H1 (cell line): ENCODE results near the gene NAA38. TPM values are rescaled to one million over a fixed set of nuclear protein-coding genes. Genes with fewer than 3 reads are reported as not detected.
A peak's percentile ranks its signal among the peaks of the same experiment; 100 is the strongest.

Source experiments
- CTCF ChIA-PET: fragments of 300-600 bp; sonication (Branson Sonifier 250); formaldehyde crosslinking; loops from one replicate; lab custom pipeline; 2021; ENCODE audit not compliant: partially characterized antibody; lab: Charles Lee
- POLR2A ChIA-PET: fragments of 300-600 bp; sonication (Branson Sonifier 250); formaldehyde crosslinking; loops from one replicate; lab custom pipeline; 2021; ENCODE audit warnings: inconsistent platforms; ENCODE audit not compliant: partially characterized antibody; lab: Charles Lee
- DNase-seq, 2 experiments: peaks; one replicate each; pipeline versions ENCODE4 v3.0.0 to v3.0.0-alpha.2; 2010 to 2022; ENCODE audit warnings: low spot score in 2 of 2, low read depth in 1 of 2, mixed read lengths in 1 of 2
- FAIRE-seq: peaks from 2 replicates; lab custom pipeline; 2011; peaks lifted over from hg19 to GRCh38; lab: Jason Lieb, UNC
- H2AFZ ChIP-seq: 2 replicates; pipeline ENCODE4 v1.8.1; 2012; ENCODE audit warnings: low read length, inconsistent platforms
- H2AK5ac ChIP-seq: 2 replicates; pipeline ENCODE4 v1.6.1; 2013; ENCODE audit warnings: low read depth, low read length
- H2BK120ac ChIP-seq: replicated peaks from 2 replicates; pipeline ENCODE3; 2013; ENCODE audit warnings: low read depth, low read length, inconsistent platforms
- H2BK12ac ChIP-seq: 2 replicates; pipeline ENCODE4 v1.6.1; 2013; ENCODE audit warnings: low read depth, low read length
- H2BK15ac ChIP-seq: 2 replicates; pipeline ENCODE4 v1.6.1; 2013; ENCODE audit warnings: low read length
- H2BK20ac ChIP-seq: 2 replicates; pipeline ENCODE4 v1.6.1; 2013; ENCODE audit warnings: low read length
- H2BK5ac ChIP-seq: 2 replicates; pipeline ENCODE4 v1.6.1; 2013; ENCODE audit warnings: low read depth, low read length
- H3K14ac ChIP-seq: 2 replicates; pipeline ENCODE4 v1.6.1; 2013; ENCODE audit warnings: inconsistent platforms; ENCODE audit not compliant: insufficient read length
- H3K18ac ChIP-seq: 2 replicates; pipeline ENCODE4 v1.6.1; 2013; ENCODE audit warnings: low read length; ENCODE audit errors: extremely low read depth
- H3K23ac ChIP-seq: 2 replicates; pipeline ENCODE4 v1.6.1; 2013; ENCODE audit warnings: inconsistent platforms; ENCODE audit not compliant: insufficient read length
- H3K23me2 ChIP-seq: 2 replicates; pipeline ENCODE4 v1.6.1; 2013; ENCODE audit warnings: low read depth, low read length
- H3K27ac ChIP-seq: 2 replicates; pipeline ENCODE4 v1.6.1; 2011; ENCODE audit warnings: low read depth, low read length, inconsistent platforms
- H3K27me3 ChIP-seq, 4 experiments: replicated peaks in 1 of 4; 1 replicate in 1 of 4; 2 replicates in 3 of 4; pipeline versions ENCODE4 v1.6.1 to v1.8.1; 2011 to 2013; ENCODE audit warnings: low read length in 3 of 4, mild to moderate bottlenecking in 3 of 4, inconsistent platforms in 2 of 4, mixed read lengths in 2 of 4, moderate library complexity in 1 of 4; ENCODE audit not compliant: control insufficient read depth in 3 of 4, insufficient read depth in 3 of 4; ENCODE audit errors: extremely low read depth in 1 of 4
- H3K36me3 ChIP-seq, 4 experiments: 2 replicates each; pipeline versions ENCODE4 v1.6.1 to v1.8.1; 2011 to 2013; ENCODE audit warnings: mild to moderate bottlenecking in 4 of 4, low read length in 3 of 4, moderate library complexity in 2 of 4, control low read depth in 1 of 4, inconsistent platforms in 1 of 4; ENCODE audit not compliant: insufficient read depth in 4 of 4, control insufficient read depth in 2 of 4
- H3K4ac ChIP-seq: replicated peaks from 2 replicates; pipeline ENCODE3; 2013; ENCODE audit warnings: low read length, low read depth, mixed read lengths, inconsistent platforms; ENCODE audit not compliant: insufficient read length
- H3K4me1 ChIP-seq, 4 experiments: replicated peaks in 1 of 4; 1 replicate in 1 of 4; 2 replicates in 3 of 4; pipeline versions ENCODE4 v1.6.1 to v1.8.1; 2011 to 2013; ENCODE audit warnings: low read length in 3 of 4, inconsistent platforms in 2 of 4, mixed read lengths in 1 of 4; ENCODE audit not compliant: insufficient read depth in 4 of 4, control insufficient read depth in 3 of 4
- H3K4me2 ChIP-seq, 2 experiments: 2 replicates each; pipeline versions ENCODE4 v1.6.1 to v1.8.1; 2011 to 2013; ENCODE audit warnings: low read depth in 2 of 2, low read length in 2 of 2, control low read depth in 1 of 2, inconsistent platforms in 1 of 2, mild to moderate bottlenecking in 1 of 2; ENCODE audit not compliant: insufficient read depth in 1 of 2
- H3K4me3 ChIP-seq, 4 experiments: fragments of 200-600, 300-600 bp in 1 of 4; sonication (generic), shearing (Covaris generic), sonication (Bioruptor Twin) in 1 of 4; 2 replicates each; pipeline versions ENCODE4 v1.5.1 to v1.8.1; 2011 to 2016; ENCODE audit warnings: low read length in 4 of 4, low read depth in 3 of 4, control low read depth in 2 of 4, inconsistent platforms in 2 of 4, mild to moderate bottlenecking in 2 of 4, mixed read lengths in 1 of 4, moderate library complexity in 1 of 4; ENCODE audit not compliant: insufficient read depth in 2 of 4; ENCODE audit errors: extremely low read depth in 1 of 4
- H3K56ac ChIP-seq: replicated peaks from 2 replicates; pipeline ENCODE3; 2013; ENCODE audit warnings: low read depth, mild to moderate bottlenecking, mixed read lengths, low read length, inconsistent platforms; ENCODE audit not compliant: insufficient read length
- H3K79me1 ChIP-seq: 2 replicates; pipeline ENCODE4 v1.6.1; 2013; ENCODE audit warnings: low read depth, low read length, control low read depth
- H3K79me2 ChIP-seq, 2 experiments: 2 replicates each; pipeline versions ENCODE4 v1.6.1 to v1.8.1; 2012 to 2013; ENCODE audit warnings: low read length in 2 of 2, mild to moderate bottlenecking in 2 of 2, inconsistent platforms in 1 of 2; ENCODE audit not compliant: insufficient read depth in 2 of 2, control insufficient read depth in 1 of 2
- H3K9ac ChIP-seq, 4 experiments: replicated peaks in 1 of 4; 1 replicate in 1 of 4; 2 replicates in 3 of 4; pipeline versions ENCODE4 v1.6.1 to v1.8.1; 2011 to 2013; ENCODE audit warnings: low read depth in 3 of 4, low read length in 3 of 4, control low read depth in 2 of 4, mild to moderate bottlenecking in 2 of 4, moderate library complexity in 2 of 4, inconsistent platforms in 1 of 4; ENCODE audit errors: extremely low read depth in 1 of 4
- H3K9me3 ChIP-seq, 2 experiments: 2 replicates each; pipeline versions ENCODE4 v1.6.1 to v1.8.1; 2012 to 2013; ENCODE audit warnings: mild to moderate bottlenecking in 2 of 2, moderate library complexity in 2 of 2, control low read depth in 1 of 2, inconsistent platforms in 1 of 2, low read depth in 1 of 2, low read length in 1 of 2, mixed read lengths in 1 of 2; ENCODE audit not compliant: insufficient read depth in 2 of 2
- H4K20me1 ChIP-seq, 2 experiments: replicated peaks in 1 of 2; 2 replicates each; pipeline versions ENCODE3 to v1.8.1; 2011 to 2013; ENCODE audit warnings: inconsistent platforms in 2 of 2, low read length in 2 of 2, mild to moderate bottlenecking in 1 of 2; ENCODE audit not compliant: insufficient read depth in 2 of 2, control insufficient read depth in 1 of 2
- H4K5ac ChIP-seq: 2 replicates; pipeline ENCODE4 v1.6.1; 2013; ENCODE audit warnings: low read length, low read depth, mixed read lengths, inconsistent platforms; ENCODE audit not compliant: insufficient read length
- H4K8ac ChIP-seq: 2 replicates; pipeline ENCODE4 v1.8.0; 2013; ENCODE audit warnings: mild to moderate bottlenecking, moderate library complexity, low read length, inconsistent platforms; ENCODE audit not compliant: insufficient read depth; ENCODE audit errors: extremely low read depth
- H4K91ac ChIP-seq: replicated peaks from 2 replicates; pipeline ENCODE3; 2013; ENCODE audit warnings: low read length, mixed read lengths, inconsistent platforms; ENCODE audit not compliant: insufficient read length
- ASH2L ChIP-seq: fragments of 200-600, 300-600 bp; sonication (generic); IDR thresholded peaks from one replicate; pipeline ENCODE4 v1.7.1; 2017; ENCODE audit warnings: low read length
- CBX8 ChIP-seq: fragments of 300-800, 300-1000 bp; sonication (generic); IDR thresholded peaks from 2 replicates; pipeline ENCODE4 v1.7.1; 2016; ENCODE audit warnings: low read depth, low read length, borderline replicate concordance
- CREB1 ChIP-seq: IDR thresholded peaks from 2 replicates; pipeline ENCODE4 v1.6.1; 2012; ENCODE audit warnings: inconsistent platforms
- EGR1 ChIP-seq: IDR thresholded peaks from 2 replicates; pipeline ENCODE4 v1.6.1; 2011; ENCODE audit warnings: low read depth, low read length, borderline replicate concordance
- FOSL1 ChIP-seq: IDR thresholded peaks from 2 replicates; pipeline ENCODE4 v1.6.1; 2011; ENCODE audit warnings: mild to moderate bottlenecking, low read depth, low read length, moderate library complexity; ENCODE audit not compliant: insufficient read depth
- KDM5A ChIP-seq: fragments of 200-600 bp; IDR thresholded peaks from 2 replicates; pipeline ENCODE4 v1.7.1; 2012; ENCODE audit warnings: mild to moderate bottlenecking, low read length, inconsistent platforms, mixed read lengths
- TAF1 ChIP-seq: IDR thresholded peaks from 2 replicates; pipeline ENCODE4 v1.6.1; 2011; ENCODE audit warnings: mild to moderate bottlenecking, low read depth, low read length
- TBP ChIP-seq: IDR thresholded peaks from 2 replicates; pipeline ENCODE4 v1.6.1; 2011; ENCODE audit warnings: low read depth, low read length, improper control_type of control experiment
- WGBS, 2 experiments: shearing (Covaris generic) in 1 of 2; methylation state at CpG; one replicate each; pipeline versions ENCODE4 v1.1.6 to v1.1.7; 2013 to 2015; ENCODE audit warnings: low lambda C conversion rate in 2 of 2, mixed read lengths in 2 of 2, inconsistent platforms in 1 of 2, low coverage in 1 of 2, missing lambda C conversion rate in 1 of 2; ENCODE audit not compliant: insufficient replicate concordance in 2 of 2, insufficient coverage in 1 of 2, insufficient read length in 1 of 2; ENCODE audit errors: extremely low coverage in 1 of 2, missing lambda C conversion rate in 1 of 2; 5-methylcytosine and 5-hydroxymethylcytosine counted together
- polyA plus RNA-seq, 7 experiments: library from polyadenylated mRNA; depleted of rRNA in 3 of 7; stranded (reverse) in 5 of 7; unstranded in 2 of 7; fragments of >200 nt in 5 of 7; fragments of 200-250 nt in 2 of 7; gene quantifications; 1 replicate in 5 of 7; 2 replicates in 1 of 7; 4 replicates in 1 of 7; pipeline versions ENCODE4 v1.2.1 to v1.2.3, GENCODE V29; 2011 to 2013; ENCODE audit warnings: missing spikeins in 2 of 7, mixed read lengths in 2 of 7
- total RNA-seq: library from RNA; stranded (reverse); fragmentation: NEBNext Ultra II Directional; extraction: Animal tissue kit (Norgen Biotek cat#: 25700); gene quantifications from 2 replicates; pipeline ENCODE4 v1.2.1, GENCODE V29; 2021
- TF ChIP-seq, protein P1 (sequence below): IDR thresholded peaks from 2 replicates; pipeline ENCODE4 v1.6.1; 2011; ENCODE audit warnings: low read length, improper control_type of control experiment

The NAA38 gene
- total and polyA plus RNA-seq, 2 of the 8 experiments (the other 6 are each of a cell fraction or from before 2014, with no cell fraction given): 30.2 to 109 TPM

DNA sequence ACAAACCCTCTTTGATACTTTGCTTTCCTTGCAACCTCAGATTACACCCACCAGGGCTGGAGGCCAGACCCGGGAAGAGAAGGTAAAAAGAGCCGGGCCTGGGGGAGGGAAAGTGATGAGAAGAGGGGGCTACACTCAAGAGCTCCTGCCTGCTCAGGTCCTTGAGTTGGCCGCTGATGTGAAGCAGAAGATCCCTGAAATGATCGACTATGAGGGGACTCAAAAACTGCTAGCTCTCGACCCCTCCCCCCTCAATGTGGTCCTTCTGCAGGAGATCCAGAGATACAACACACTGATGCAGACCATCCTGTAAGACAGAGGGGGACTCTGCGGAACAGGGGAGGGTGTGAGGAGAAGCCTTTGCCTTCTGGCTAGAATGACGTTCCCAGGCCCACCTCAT is 26.1 kb downstream of the NAA38 start:
- H3K79me2 ChIP-seq: no peaks in the 10 kb centered on the region
- H2BK120ac ChIP-seq: no peak overlapping the region
- H3K14ac ChIP-seq: no peak overlapping the region
- no peak overlapping the region for H2BK15ac ChIP-seq
- no peak overlapping the region for H3K23ac ChIP-seq
- 74% methylated on average over 6 of the region's 7 CpGs; no CpG with 5 or more reads in 1 of the 2 experiments for WGBS, 2 experiments
- TF ChIP-seq KDM5A (no peak), CREB1 (no peak), FOSL1 (no peak), ASH2L (no peak), TBP (no peak), EGR1 (no peak), CBX8 (no peak), TAF1 (no peak)
- TF ChIP-seq, protein P1, sequence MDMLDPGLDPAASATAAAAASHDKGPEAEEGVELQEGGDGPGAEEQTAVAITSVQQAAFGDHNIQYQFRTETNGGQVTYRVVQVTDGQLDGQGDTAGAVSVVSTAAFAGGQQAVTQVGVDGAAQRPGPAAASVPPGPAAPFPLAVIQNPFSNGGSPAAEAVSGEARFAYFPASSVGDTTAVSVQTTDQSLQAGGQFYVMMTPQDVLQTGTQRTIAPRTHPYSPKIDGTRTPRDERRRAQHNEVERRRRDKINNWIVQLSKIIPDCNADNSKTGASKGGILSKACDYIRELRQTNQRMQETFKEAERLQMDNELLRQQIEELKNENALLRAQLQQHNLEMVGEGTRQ: no peak
- POLR2A ChIA-PET: interaction anchor here (3.0 to 3.3 kb wide), 2 partner anchors 11 to 14 kb away, joined by 10 to 12 read pairs; no protein-coding TSS in a partner anchor
- H2BK12ac ChIP-seq: 0 out of 2 replicates have a peak overlapping the region, but pooled peaks have one; percentile 3
- no peak overlapping the region for H4K8ac ChIP-seq
- H3K9ac ChIP-seq: no peak overlapping the region
- no peak overlapping the region for H3K4me2 ChIP-seq
- H3K23me2 ChIP-seq: peaks cover 18% of the 10 kb centered on the region
- FAIRE-seq: no peak
- CTCF ChIA-PET: interaction anchor here (1.4 to 5.5 kb wide), 3 partner anchors 11 to 87 kb away, joined by 4 to 26 read pairs (median 23); no protein-coding TSS in a partner anchor
- 0 out of 2 replicates have a peak overlapping the region, but pooled peaks have one; percentile 13 for H2AK5ac ChIP-seq
- H3K27me3 ChIP-seq: peaks cover 4 to 38% (median 30%) of the 10 kb centered on the region in 4 experiments
- DNase-seq: no peak
- no peak overlapping the region for H4K91ac ChIP-seq
- H2AFZ ChIP-seq: no peak overlapping the region
- no peak overlapping the region for H2BK5ac ChIP-seq
- H3K36me3 ChIP-seq: no peaks in the 10 kb centered on the region
- peaks cover 0 to 10% (median 5%) of the 10 kb centered on the region in 4 experiments; a peak in 5 of 7 replicates for H3K4me1 ChIP-seq
- H3K4ac ChIP-seq: no peak overlapping the region
- no peak overlapping the region for H3K56ac ChIP-seq
- no peaks in the 10 kb centered on the region for H3K9me3 ChIP-seq
- no peak overlapping the region for H3K27ac ChIP-seq
- H4K5ac ChIP-seq: no peak overlapping the region
- H4K20me1 ChIP-seq: no peaks in the 10 kb centered on the region
- H3K18ac ChIP-seq: no peak overlapping the region
- H3K4me3 ChIP-seq: no peak overlapping the region
- no peaks in the 10 kb centered on the region for H3K79me1 ChIP-seq
- no peak overlapping the region for H2BK20ac ChIP-seq
